Measurements from ENCODE around the gene SNX1.

The SNX1 gene

GRCh38 chr15:64122444-64122843 is 26.7 kb downstream of the SNX1 start:
- H3K27me3 ChIP-seq (ENCODE audit: control insufficient read depth, insufficient read depth, low read length): no peaks in the 10 kb centered on the region
- no peak overlapping the region for H3K4me3 ChIP-seq (ENCODE audit: low read depth, low read length)
- H3K9me3 ChIP-seq (ENCODE audit: control insufficient read depth, low read length): no peaks in the 10 kb centered on the region
- H3K36me3 ChIP-seq (ENCODE audit: control insufficient read depth, insufficient read depth, low read length): no peaks in the 10 kb centered on the region
- TF ChIP-seq CTCF (IDR thresholded peaks at IDR 0.05): no peak
- peaks cover 2% of the 10 kb centered on the region for H3K79me2 ChIP-seq
- no peaks in the 10 kb centered on the region for H3K4me1 ChIP-seq
- H3K9ac ChIP-seq: no peak overlapping the region
- no peak overlapping the region for H3K4me2 ChIP-seq (ENCODE audit: low read length)
- H2AFZ ChIP-seq: no peak overlapping the region
- no peak overlapping the region for H3K27ac ChIP-seq

- Histone ChIP-seq H3K4me2 (ENCODE audit: low read length) (no peak overlapping the region), H2AFZ (no peak overlapping the region), H3K27me3 (ENCODE audit: control insufficient read depth, insufficient read depth, low read length) (no peaks in the 10 kb centered on the region), H3K27ac (no peak overlapping the region), H3K4me1 (no peaks in the 10 kb centered on the region), H3K4me3 (ENCODE audit: low read depth, low read length) (no peak overlapping the region), H3K79me2 (peaks cover 2% of the 10 kb centered on the region), H3K9ac (no peak overlapping the region), H3K36me3 (ENCODE audit: control insufficient read depth, insufficient read depth, low read length) (no peaks in the 10 kb centered on the region), H3K9me3 (ENCODE audit: control insufficient read depth, low read length) (no peaks in the 10 kb centered on the region)
- TF ChIP-seq CTCF (IDR thresholded peaks at IDR 0.05): no peak
Observed at GRCh38 chr15:64122936-64123351, 27.2 kb downstream of the SNX1 start.

GRCh38 chr15:64125978-64126377 is 30.2 kb downstream of the SNX1 start:
- no peaks in the 10 kb centered on the region for H3K36me3 ChIP-seq (ENCODE audit: control insufficient read depth, insufficient read depth, low read length)
- no peak overlapping the region for H3K27ac ChIP-seq
- no peak overlapping the region for H3K4me3 ChIP-seq (ENCODE audit: low read depth, low read length)
- no peaks in the 10 kb centered on the region for H3K4me1 ChIP-seq
- H3K9me3 ChIP-seq (ENCODE audit: control insufficient read depth, low read length): no peaks in the 10 kb centered on the region
- H3K9ac ChIP-seq: no peak overlapping the region
- H3K4me2 ChIP-seq (ENCODE audit: low read length): no peak overlapping the region
- no peak for TF ChIP-seq CTCF (IDR thresholded peaks at IDR 0.05)
- no peak overlapping the region for H2AFZ ChIP-seq
- H3K79me2 ChIP-seq: peaks cover 2% of the 10 kb centered on the region
- H3K27me3 ChIP-seq (ENCODE audit: control insufficient read depth, insufficient read depth, low read length): no peaks in the 10 kb centered on the region

- no peak overlapping the region for H3K4me3 ChIP-seq (ENCODE audit: low read depth, low read length)
- no peak for TF ChIP-seq CTCF (IDR thresholded peaks at IDR 0.05)
- no peaks in the 10 kb centered on the region for H3K4me1 ChIP-seq
- no peak overlapping the region for H3K4me2 ChIP-seq (ENCODE audit: low read length)
- no peak overlapping the region for H3K9ac ChIP-seq
- no peaks in the 10 kb centered on the region for H3K79me2 ChIP-seq
- no peaks in the 10 kb centered on the region for H3K9me3 ChIP-seq (ENCODE audit: control insufficient read depth, low read length)
- H2AFZ ChIP-seq: no peak overlapping the region
- no peaks in the 10 kb centered on the region for H3K27me3 ChIP-seq (ENCODE audit: control insufficient read depth, insufficient read depth, low read length)
- no peak overlapping the region for H3K27ac ChIP-seq
- no peaks in the 10 kb centered on the region for H3K36me3 ChIP-seq (ENCODE audit: control insufficient read depth, insufficient read depth, low read length)
Observed at GRCh38 chr15:64127521-64128270, 31.9 kb downstream of the SNX1 start.

GRCh38 chr15:64130159-64130558 is 34.4 kb downstream of the SNX1 start:
- Histone ChIP-seq H3K27me3 (ENCODE audit: control insufficient read depth, insufficient read depth, low read length) (no peaks in the 10 kb centered on the region), H3K79me2 (no peaks in the 10 kb centered on the region), H3K36me3 (ENCODE audit: control insufficient read depth, insufficient read depth, low read length) (no peaks in the 10 kb centered on the region), H3K4me3 (ENCODE audit: low read depth, low read length) (no peak overlapping the region), H3K4me1 (no peaks in the 10 kb centered on the region), H2AFZ (no peak overlapping the region), H3K4me2 (ENCODE audit: low read length) (no peak overlapping the region), H3K9me3 (ENCODE audit: control insufficient read depth, low read length) (no peaks in the 10 kb centered on the region), H3K9ac (no peak overlapping the region), H3K27ac (no peak overlapping the region)
- TF ChIP-seq CTCF (IDR thresholded peaks at IDR 0.05): no peak
